NCI-H1417 treated with DMSO at 0.1 percent for 48 hours (cell line): ENCODE data around the gene APEX2.
"Not testable (repeated sequence)": the region's sequence is repeated elsewhere in the genome, so short reads cannot be mapped to it uniquely, and the experiment has no call there.

Experiments
- DNase-seq: peaks from one replicate; lab custom pipeline; 2025; lab: John Stamatoyannopoulos, UW

Gene APEX2

GRCh38 chrX:55014897-55015299, 14.7 kb downstream of the APEX2 start:
- DNase-seq: no peak

- no peak for DNase-seq
Observed at GRCh38 chrX:55026143-55026542, 26.0 kb downstream of the APEX2 start.

GRCh38 chrX:55026840-55027239, 26.7 kb downstream of the APEX2 start:
- DNase-seq: no peak

GRCh38 chrX:55028040-55028439, 27.9 kb downstream of the APEX2 start:
- no peak for DNase-seq

DNA sequence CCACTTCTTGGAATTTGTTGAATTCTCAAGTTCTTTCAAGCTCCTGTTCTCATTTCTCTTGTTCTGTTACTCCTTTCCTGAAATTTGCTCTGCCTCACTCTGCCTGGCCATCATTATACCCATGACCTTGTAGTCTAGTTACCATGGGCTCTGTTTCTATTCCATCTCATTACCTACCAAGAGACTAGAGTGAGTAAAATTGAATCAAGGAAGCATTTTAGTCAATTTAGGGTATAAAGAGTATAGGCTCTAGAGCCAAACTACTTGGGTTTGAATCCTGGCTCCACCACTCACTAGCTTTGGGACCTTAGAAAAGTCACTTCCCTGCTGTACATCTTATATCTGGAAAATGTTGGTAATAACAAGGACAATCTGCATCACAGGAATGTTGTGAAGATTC, 28.4 kb downstream of the APEX2 start:
- no peak for DNase-seq

DNA sequence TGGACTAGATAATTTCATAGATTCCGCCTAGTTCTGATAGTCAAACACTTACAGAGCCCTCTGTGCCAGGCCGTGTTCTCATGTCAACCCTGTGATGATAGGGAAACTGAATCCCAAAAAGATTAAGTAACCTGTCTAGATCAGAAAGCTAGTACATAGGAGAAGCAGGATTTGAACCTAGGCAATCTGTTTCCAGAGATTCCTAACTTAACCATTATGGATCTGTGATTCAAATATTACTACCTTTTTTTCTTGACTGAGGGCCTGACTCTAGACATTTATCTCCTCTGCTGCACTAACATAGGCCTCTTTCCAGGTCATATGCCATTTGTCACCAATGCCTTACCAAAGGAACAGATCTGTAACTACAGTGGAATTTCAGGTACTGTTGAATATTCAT, 29.1 kb downstream of the APEX2 start:
- DNase-seq: no peak

DNA sequence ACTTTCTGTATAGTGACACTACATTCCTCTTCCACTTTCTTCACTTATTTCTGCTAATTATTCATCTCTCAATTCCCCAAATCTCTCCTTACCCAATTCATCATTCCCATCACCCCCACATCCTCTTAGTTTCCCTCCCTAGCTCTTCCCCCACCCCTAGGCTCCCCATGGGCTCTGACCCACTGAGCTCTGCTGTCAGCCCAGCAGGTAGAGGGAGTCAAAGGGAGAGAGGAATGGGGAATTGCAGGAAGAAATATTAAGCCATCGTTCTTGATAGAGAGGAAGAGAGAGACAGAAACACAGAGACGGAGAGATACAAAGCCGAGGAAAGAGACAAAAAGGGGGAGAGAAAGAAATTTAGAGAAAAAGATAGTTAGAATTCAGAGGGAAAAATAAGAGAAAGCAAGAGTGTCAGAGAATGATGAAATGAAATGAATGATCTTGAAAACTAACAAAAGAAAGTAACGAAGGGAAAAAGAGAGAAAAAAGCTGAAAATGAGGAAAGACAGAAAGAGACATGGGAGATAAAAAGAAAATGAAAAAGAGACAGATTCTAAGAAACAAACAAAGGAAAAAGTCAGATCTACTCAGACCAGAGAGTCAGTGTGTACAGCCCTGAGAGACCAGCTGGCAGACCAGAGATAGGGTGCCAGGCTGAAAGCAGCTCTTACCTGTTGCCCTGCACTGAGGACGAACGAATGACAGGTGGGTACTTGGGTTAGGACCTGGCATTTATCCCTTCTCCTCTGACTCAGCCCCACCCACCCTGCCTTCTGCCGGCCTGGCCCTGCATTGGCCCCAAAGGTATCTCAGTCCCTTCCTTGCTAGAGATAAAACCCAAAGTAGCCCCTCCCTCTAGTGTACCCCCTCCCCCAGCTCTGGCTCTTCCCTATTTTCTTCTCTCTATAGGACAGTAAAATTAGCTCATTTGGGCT, 30.4 kb downstream of the APEX2 start, which contains the start of gene ALAS2:
ALAS2 (minus strand) TSS at position 707 of the 935 bp plus-strand sequence. CDS start 4,977 bp downstream, outside the sequence.
- DNase-seq: no peak

DNA sequence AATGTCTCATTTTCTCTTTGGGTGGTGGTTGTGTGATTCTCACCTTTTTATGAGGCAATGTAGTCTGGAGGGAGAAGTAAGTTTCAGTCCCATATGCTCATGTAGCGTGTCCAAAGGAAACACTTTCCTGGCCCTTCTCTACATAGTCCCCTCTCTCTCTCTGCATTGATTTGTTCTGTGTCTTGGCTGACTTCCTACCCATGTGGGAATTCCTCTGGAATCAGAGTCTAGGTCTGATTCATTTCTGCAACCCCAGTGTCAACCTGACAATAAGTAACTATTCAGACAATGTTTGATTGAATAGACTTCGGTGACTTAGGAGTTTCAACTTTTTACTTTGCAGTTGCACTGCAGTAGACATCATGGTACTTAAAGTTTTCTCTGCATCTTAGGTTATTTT, 33.3 kb downstream of the APEX2 start:
- no peak for DNase-seq

DNA sequence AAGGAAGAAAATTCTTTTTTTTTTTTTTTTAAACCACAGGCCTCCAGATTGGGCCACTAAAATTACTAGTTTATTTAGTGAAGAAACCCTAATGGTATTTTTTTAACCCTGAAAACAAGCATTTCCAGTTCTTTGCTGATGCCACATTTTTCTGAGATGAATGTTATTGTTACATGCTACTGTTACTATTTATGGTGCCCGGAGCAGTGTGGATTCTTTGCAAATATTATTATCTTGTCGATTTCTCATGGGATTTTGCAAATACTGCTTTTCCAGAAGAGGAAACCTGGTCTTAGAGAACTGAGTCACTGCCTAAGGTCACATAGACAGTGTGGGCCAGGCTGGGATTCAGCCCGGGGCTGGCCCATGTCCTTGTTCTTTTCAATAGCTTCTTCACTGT, 39.3 kb downstream of the APEX2 start:
- DNase-seq: no peak

DNA sequence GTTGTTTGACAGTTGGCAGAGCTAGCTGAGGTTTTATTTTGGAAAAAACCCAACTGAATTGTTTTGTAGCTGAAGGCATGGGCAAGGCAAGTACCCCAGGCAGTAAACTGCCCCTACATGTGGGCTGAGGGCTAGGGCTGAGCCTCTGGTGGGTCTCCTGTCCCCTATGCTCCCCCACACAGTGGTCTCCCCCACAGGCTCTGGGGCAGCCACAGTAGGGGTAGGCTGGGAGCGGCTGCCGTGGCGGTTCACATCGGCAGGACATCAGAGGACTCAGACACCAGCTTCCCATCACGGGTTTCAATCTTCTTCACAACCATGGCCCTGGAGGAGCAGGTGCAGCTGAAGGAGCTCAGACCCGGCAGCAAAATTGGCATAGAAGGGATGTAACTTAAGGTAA, 41.4 kb downstream of the APEX2 start:
- no peak for DNase-seq

GRCh38 chrX:55050599-55050998, 50.4 kb downstream of the APEX2 start:
- DNase-seq: not testable (repeated sequence)

GRCh38 chrX:55056820-55057674, 56.9 kb downstream of the APEX2 start:
- no peak for DNase-seq

- no peak for DNase-seq
Observed at GRCh38 chrX:55057675-55058249, 57.6 kb downstream of the APEX2 start.
